Left renal cortex interstitium (tissue), 4 donors: ENCODE results near the gene ALS2CL. TPM values are rescaled to one million over a fixed set of nuclear protein-coding genes. Genes with fewer than 3 reads are reported as not detected.

ENCODE experiments used
- DNase-seq, 4 donors: peaks; one replicate each; pipeline ENCODE4 v3.0.0-alpha.2; 2013; ENCODE audit warnings: low read depth in 4 of 4, low spot score in 2 of 4, missing footprints in 1 of 4
- polyA plus RNA-seq, 4 donors: library from polyadenylated mRNA; unstranded; fragments of 120-200 nt; gene quantifications; one replicate each; pipeline ENCODE4 v1.2.1, GENCODE V29; 2013; ENCODE audit not compliant: insufficient read length in 4 of 4

Gene ALS2CL
- polyA plus RNA-seq, 4 donors = 7.6 to 18.0 (median 14.2) TPM

DNA sequence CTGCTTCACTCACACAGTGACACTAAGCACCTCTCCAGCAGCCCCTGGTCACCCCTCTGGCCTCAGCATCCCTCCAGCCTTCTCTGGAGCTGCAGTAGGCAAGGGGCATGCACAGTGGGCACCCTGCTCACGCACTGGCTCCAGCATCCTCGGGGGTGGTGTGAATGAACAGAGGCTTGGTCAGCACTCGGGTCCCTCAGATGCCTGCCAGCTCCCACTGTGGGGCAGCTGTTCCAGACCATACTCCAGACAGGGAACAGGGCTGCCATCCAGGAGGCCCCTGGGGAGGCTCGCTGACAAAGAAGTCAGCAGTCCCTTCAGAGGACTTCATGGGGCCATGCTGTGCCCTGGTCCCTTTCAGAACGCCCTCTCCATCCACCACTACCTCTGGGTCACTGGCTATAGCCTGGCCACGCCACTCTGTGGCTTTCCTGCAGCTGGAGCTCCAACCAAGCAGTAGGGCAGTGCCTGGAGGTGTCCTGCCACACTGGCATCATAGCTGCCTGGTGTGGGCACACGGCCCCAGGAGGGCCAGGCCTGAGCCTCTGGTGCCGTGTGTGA, 26.3 kb downstream of the ALS2CL start:
- DNase-seq = no peak

- DNase-seq = no peak
Observed at GRCh38 chr3:46666453-46666845, 27.0 kb downstream of the ALS2CL start.

- DNase-seq = no peak
Observed at GRCh38 chr3:46665763-46666452, 27.6 kb downstream of the ALS2CL start.

- DNase-seq = no peak
Observed at GRCh38 chr3:46664971-46665762, 28.3 kb downstream of the ALS2CL start.

DNA sequence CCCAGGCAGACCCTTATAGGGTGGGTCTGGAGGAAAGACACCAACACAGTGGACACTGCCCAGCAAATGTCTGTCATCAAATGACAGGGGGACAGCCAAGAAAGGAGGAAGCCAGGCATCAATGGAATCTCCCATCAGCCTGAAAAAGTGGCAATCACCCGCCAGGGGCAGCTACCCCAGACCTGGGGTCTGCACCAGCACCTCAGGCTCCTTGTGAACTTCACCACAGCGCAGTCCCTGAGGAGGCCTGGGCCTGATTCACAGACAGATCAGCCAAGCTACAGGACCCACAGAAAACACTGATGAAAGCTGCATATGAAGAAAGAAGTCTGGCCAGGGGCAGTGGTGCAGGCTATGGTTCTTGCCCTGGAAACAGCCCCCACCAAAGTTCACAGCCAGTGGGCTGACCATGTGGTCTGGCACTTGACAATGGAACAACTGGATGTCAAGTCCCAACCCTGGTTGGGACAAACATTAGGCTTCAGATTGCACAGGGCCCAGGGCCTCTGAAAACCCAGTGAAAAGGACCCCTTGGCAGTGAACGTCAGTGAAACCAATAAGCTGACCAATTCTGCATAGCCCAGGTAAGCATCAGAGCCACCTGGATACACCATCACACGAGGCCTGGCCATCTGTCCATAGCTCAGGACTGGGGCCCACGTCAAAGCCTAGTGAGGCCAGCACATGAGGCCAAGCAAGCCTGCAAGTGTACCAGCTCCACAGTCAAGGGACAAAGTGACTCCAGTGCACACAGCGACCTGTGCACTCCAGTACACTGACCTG, 29.1 kb downstream of the ALS2CL start:
- DNase-seq = no peak

DNA sequence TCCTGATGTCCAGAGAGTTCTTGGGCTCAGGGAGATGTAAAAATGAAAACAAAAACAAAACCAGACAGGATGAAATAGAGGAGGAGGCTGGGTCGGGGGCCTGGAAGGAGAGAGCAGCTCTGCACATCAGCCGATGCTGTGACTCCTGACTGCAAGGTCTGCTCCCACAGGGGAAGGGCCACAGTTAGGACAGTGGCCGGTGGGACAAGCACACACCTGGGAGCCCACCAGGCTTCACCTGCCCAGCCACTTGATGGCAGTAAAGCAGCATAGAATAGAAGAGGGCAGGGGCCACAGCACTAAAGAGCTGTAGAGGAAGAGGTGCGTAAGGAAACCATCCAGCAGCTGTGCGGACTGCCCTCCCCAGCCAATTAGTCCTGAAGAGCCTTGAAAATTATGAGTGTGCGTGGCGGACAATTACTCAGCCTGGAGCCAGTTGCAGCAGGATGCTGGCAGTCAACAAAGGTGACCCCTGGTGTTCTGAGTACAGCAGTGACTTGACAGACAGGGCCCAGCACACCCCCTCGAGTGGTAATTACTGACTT, 29.8 kb downstream of the ALS2CL start:
- peak in 1 of 4 donors; percentile 32 for DNase-seq

DNA sequence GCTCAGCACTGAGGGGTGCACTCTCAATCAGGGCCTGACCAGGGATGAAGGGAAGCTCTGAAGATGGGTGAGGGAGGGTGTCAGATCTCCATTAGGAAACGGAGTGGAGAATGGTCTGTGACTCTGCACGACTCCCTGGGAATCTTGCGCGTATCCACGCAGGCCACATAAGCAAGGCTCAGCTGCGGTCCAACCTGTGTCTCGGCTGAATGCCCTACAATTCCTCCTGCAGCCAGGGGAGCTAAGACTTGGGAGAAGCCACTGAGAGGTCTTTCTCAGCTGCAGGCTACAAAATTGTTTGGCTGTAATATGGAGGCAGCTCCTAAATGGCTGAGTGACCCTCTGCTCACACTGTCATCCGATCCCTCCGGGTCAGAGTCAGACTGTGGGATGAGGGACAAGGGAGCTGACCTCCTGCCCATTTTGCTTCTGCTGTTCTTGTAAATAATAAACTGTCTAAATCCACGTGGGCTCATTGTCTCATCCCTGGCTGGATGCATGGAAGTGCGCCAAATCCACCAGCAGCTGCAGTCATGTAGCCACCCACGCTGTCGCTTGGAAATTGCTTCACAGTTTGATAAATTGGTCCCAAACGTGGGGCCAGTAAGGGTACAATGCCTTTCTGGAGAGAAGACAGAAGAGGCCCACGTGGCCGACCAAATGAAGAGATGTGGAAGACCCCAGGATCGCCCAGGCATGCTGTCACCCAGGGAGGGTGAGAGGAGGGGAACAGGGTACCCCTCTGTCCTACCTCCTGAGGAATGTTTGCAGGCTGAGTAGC, 30.5 kb downstream of the ALS2CL start:
- peak in 2 of 4 donors; percentile 69 to 70 for DNase-seq

DNA sequence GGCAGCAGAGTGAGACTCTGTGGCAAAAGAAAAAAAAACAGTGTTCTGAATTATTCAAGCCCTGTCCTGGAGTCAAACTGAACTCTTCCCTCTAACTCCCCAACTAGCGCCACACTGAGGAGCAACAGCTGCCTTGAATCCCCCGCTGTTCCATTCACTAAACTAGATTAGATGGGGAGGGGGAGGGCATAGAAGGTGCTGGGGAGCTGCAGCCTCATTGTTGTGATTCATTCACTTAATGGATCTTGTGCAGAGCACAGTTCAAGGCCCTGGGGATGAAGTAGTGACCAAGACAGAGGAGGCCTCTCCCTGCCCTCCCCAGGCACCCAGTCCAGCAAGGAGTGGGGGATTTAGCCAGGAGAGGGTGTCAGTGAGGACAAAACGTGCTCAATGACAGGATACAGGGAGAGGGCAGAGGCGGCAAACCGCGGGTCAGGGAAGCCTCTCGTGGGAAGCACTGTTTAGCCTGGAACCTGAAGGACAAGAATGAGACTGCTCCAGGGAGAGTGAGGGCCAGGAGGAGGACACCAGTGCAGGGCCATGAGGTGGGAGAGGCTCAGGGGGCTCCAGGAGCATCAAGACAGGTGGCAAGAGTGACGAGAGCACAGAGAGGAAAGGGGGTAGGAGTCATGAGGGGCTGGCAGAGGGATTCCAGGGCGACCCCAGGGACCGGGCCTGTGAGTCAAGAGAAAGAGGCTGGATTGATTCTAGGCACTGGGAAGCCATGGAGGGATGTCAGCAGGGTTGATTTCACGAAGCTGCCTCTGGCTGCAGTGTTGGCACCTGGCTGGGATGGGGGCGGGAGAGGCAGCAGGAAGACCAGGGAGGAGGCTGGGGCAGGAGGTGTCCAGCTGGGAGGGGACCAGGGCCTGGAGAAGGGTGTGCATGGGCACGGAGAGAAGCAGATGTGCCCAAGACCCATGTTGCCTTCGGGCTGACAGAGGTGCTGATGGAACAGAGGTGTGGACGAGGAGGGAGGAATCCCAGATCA, 31.4 kb downstream of the ALS2CL start:
- DNase-seq = no peak

DNA sequence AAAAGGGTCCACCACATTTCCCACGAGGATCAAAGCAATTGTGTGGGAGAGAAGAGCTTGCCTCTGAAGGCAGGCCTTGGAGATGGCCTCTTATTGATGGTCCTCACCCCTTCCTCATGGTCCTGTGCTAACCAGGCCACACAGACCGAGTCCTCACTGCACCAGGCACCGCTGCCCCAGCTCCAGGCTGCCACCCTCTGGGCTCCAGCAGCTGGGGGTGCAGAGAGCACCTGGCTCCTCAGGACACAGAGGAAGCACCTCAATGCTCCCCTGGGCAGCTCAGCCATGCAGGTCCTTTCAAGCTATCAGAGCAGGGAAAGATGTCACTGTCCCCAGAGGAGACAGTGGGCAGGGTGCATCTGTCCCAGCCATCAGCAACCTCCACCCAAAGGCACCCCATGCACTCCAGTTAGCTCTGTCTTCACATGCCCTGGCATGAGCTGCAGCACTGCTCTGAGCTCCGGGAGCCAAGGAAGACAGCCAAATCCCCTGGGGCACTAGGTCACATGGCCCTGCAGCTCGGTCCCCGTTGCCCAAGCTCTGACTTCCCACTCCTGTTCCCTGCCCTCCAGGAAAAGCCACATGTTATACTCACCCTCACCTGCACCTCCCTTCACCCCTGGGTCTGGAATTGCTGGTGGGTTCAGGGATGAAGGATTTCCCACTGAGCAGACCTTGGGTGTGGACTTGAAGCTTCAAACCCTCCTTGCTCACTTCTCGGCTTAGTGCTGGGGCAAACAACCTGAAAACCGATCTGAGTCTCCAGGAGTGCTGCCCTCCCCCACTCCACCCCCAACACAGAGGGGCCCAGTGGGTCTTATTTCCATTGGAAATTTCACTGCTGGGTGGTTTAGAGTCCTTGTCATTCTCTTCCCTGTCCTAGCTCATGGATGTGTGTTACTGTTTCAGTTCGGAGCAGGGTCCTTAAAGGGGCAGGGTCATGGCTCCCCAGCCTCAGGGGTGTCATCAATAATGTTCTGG, 32.6 kb downstream of the ALS2CL start:
- DNase-seq = no peak

DNA sequence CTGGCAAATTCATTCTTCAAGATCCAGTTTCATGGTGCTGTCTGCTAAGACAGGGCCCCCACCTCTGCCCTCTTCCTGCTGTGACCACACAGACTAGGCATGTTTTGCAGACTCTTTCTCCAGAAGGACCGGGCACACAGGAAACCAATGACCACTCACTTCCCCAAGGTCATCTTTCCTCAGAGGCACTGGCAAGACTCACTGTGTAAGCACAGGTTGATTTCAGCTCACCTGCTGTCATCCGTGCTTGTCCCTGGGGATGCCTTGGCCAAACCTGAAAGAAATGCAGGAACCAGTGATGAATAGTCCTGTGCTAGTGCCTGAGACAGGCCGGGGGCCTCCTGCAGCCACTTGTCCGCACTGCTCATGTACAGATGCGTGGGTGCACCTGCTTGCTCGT, 33.5 kb downstream of the ALS2CL start:
- DNase-seq = no peak

DNA sequence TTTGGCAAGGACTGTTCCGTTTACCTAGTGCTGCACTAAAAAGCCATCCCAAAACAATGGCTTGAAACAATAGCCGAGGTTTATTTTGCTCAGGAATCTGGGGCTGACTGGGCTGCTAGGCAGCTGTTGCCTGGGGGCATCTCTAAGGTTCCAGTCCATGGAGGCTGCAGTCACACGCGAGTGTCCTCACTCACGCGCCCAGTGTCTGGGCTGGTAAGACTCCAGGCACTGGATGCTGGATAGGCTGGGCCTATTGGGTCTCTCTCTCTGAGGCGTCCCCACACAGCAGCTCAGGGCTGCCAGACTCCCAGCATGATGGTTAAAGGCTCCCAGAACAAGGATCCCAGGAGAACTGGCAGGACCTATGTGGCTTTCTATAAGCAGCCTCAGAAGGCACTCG, 34.2 kb downstream of the ALS2CL start:
- no peak for DNase-seq

GRCh38 chr3:46656778-46657556, 36.5 kb downstream of the ALS2CL start:
- no peak for DNase-seq

- no peak for DNase-seq
Observed at GRCh38 chr3:46655271-46655670, 38.2 kb downstream of the ALS2CL start.

DNA sequence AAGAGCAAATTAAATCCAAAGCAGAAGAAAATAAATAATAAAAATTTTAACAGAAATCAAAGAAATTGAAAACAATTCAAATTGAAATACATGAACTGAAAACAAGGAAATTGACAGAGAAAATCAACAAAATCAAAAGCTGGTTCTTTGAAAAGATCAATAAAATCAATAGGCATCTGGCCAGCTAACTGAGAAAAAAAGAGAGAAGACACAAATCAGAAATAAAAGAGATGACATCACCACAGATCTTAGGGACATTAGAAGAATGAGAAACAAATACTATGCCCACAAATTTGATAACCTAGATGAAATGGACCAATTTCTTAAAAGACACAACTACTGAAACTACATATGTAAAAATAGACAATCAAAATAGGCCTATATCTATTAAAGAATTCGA, 42.4 kb downstream of the ALS2CL start:
- no peak for DNase-seq

DNA sequence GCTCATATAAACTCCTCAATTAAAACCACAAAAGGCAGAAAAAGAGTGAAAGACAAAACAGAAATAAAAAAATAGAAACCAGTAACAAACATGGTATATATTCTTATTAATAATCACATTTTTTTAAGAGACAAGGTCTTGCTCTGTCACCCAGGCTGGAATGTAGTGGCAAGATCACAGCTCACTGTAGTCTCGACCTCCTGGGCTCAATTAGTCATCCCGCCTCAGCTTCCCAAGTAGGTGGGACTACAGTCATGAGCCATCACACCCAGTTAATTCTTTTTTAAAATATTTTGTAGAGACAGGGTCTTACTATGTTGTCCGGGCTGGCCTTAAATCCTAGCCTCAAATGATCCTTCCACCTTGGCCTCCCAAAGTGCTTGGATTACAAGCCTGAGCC, 44.0 kb downstream of the ALS2CL start:
- DNase-seq = no peak

- DNase-seq = no peak
Observed at GRCh38 chr3:46648096-46648495, 45.4 kb downstream of the ALS2CL start.

- no peak for DNase-seq
Observed at GRCh38 chr3:46646700-46647099, 46.8 kb downstream of the ALS2CL start.
